Measurements from ENCODE around the gene NOS1. TPM values are rescaled to one million over a fixed set of nuclear protein-coding genes. Genes with fewer than 3 reads are reported as not detected.
"Not testable (repeated sequence)": the region's sequence is repeated elsewhere in the genome, so short reads cannot be mapped to it uniquely, and the experiment has no call there.

The NOS1 gene
- total and polyA plus RNA-seq, 2 of the 8 experiments (the other 6 are each of a cell fraction or from before 2014, with no cell fraction given), result 1.5 to 2.0 TPM

- H3K4me1 ChIP-seq (replicated peaks in 1 of 4; ENCODE audit: control insufficient read depth in 3 of 4, insufficient read depth in 4 of 4, low read length in 3 of 4); H3K4me3 ChIP-seq (ENCODE audit: extremely low read depth in 1 of 4, insufficient read depth in 2 of 4, low read depth in 3 of 4, low read length in 4 of 4); H3K14ac ChIP-seq (ENCODE audit: insufficient read length); H4K5ac ChIP-seq (ENCODE audit: insufficient read length, low read depth, low read length); H4K8ac ChIP-seq (ENCODE audit: extremely low read depth, insufficient read depth, low read length); H3K9me3 ChIP-seq (ENCODE audit: insufficient read depth in 2 of 2, low read depth in 1 of 2, low read length in 1 of 2); H3K18ac ChIP-seq (ENCODE audit: extremely low read depth, low read length); DNase-seq (ENCODE audit: low read depth in 1 of 2, low spot score in 2 of 2); H3K23ac ChIP-seq (ENCODE audit: insufficient read length); H4K20me1 ChIP-seq (replicated peaks in 1 of 2; ENCODE audit: control insufficient read depth in 1 of 2, insufficient read depth in 2 of 2, low read length in 2 of 2); H3K27ac ChIP-seq (ENCODE audit: low read depth, low read length); H3K23me2 ChIP-seq (ENCODE audit: low read depth, low read length); H2AK5ac ChIP-seq (ENCODE audit: low read depth, low read length); H2BK20ac ChIP-seq (ENCODE audit: low read length); H2BK5ac ChIP-seq (ENCODE audit: low read depth, low read length); H3K27me3 ChIP-seq (replicated peaks in 1 of 4; ENCODE audit: control insufficient read depth in 3 of 4, extremely low read depth in 1 of 4, insufficient read depth in 3 of 4, low read length in 3 of 4); H4K91ac ChIP-seq (replicated peaks; ENCODE audit: insufficient read length, low read length); H2BK15ac ChIP-seq (ENCODE audit: low read length); FAIRE-seq; H3K4me2 ChIP-seq (ENCODE audit: insufficient read depth in 1 of 2, low read depth in 2 of 2, low read length in 2 of 2); H2AFZ ChIP-seq (ENCODE audit: low read length); H2BK12ac ChIP-seq (ENCODE audit: low read depth, low read length); H3K9ac ChIP-seq (replicated peaks in 1 of 4; ENCODE audit: extremely low read depth in 1 of 4, low read depth in 3 of 4, low read length in 3 of 4); H3K56ac ChIP-seq (replicated peaks; ENCODE audit: insufficient read length, low read depth, low read length); CTCF ChIA-PET (ENCODE audit: partially characterized antibody); H3K79me1 ChIP-seq (ENCODE audit: low read depth, low read length); H3K4ac ChIP-seq (replicated peaks; ENCODE audit: insufficient read length, low read depth, low read length); H2BK120ac ChIP-seq (replicated peaks; ENCODE audit: low read depth, low read length): not testable (repeated sequence)
- POLR2A ChIA-PET (ENCODE audit: partially characterized antibody), result interaction anchor here (1.2 kb wide), 1 partner anchor 13 kb away, joined by 4 read pairs; no protein-coding TSS in a partner anchor
- peaks cover 17 to 72% (median 52%) of the 10 kb centered on the region in 4 experiments; a peak in 7 of 8 replicates for H3K36me3 ChIP-seq (ENCODE audit: control insufficient read depth in 2 of 4, insufficient read depth in 4 of 4, low read length in 3 of 4)
- WGBS, 2 experiments (ENCODE audit: extremely low coverage in 1 of 2, insufficient coverage in 1 of 2, insufficient read length in 1 of 2, insufficient replicate concordance in 2 of 2, low coverage in 1 of 2, low lambda C conversion rate in 2 of 2, missing lambda C conversion rate in 1 of 2), result 94% methylated on average over 8 of the region's 8 CpGs; no CpG with 5 or more reads in 1 of the 2 experiments
- peaks cover 0 to 12% of the 10 kb centered on the region in 2 experiments; a peak in 2 of 4 replicates for H3K79me2 ChIP-seq (ENCODE audit: control insufficient read depth in 1 of 2, insufficient read depth in 2 of 2, low read length in 2 of 2)
Measured at GRCh38 chr12:117181468-117181843, 180.0 kb downstream of the NOS1 start.

Data from H1 (cell line).